Panc1 (cell line): ENCODE data around the gene HNRNPC. TPM values are rescaled to one million over a fixed set of nuclear protein-coding genes. Genes with fewer than 3 reads are reported as not detected.
A peak's percentile ranks its signal among the peaks of the same experiment; 100 is the strongest.

Source experiments
- ATAC-seq: fragments of 200-7000 bp; cut with Tn5 transposase; 2 replicates; pipeline ENCODE4 v1.9.1; 2020; ENCODE audit warnings: mild to moderate bottlenecking, moderate library complexity
- BruUV-seq: library from RNA; stranded (reverse); fragments of 400-500 nt; replicated peaks from 2 replicates; lab custom pipeline; 2021; lab: Mats Ljungman, UMichigan
- CTCF ChIA-PET: fragments of 300-600 bp; sonication (Branson Sonifier 250); formaldehyde crosslinking; loops from one replicate; lab custom pipeline; 2022; ENCODE audit warnings: antibody characterized with exemption; lab: Charles Lee
- POLR2A ChIA-PET: fragments of 300-600 bp; sonication (Branson Sonifier 250); formaldehyde crosslinking; loops from one replicate; lab custom pipeline; 2022; ENCODE audit warnings: antibody characterized with exemption; lab: Charles Lee
- DNase-seq: peaks from one replicate; pipeline ENCODE4 v3.0.0-alpha.2; 2010; ENCODE audit warnings: low read depth, low spot score
- H3K27ac ChIP-seq: 2 replicates; pipeline ENCODE4 v1.5.1; 2011; ENCODE audit warnings: mild to moderate bottlenecking, low read length, inconsistent platforms
- H3K27me3 ChIP-seq: fragments of 200-500 bp; sonication (Bioruptor generic); 2 replicates; pipeline ENCODE4 v1.6.0; 2014; ENCODE audit warnings: low read length, inconsistent platforms; ENCODE audit not compliant: control insufficient read depth, insufficient read depth
- H3K36me3 ChIP-seq: fragments of 200-500 bp; sonication (Bioruptor generic); 2 replicates; pipeline ENCODE4 v1.5.1; 2014; ENCODE audit warnings: inconsistent platforms, mild to moderate bottlenecking, low read length, moderate library complexity; ENCODE audit not compliant: control insufficient read depth, insufficient read depth
- H3K4me1 ChIP-seq: 2 replicates; pipeline ENCODE4 v1.5.1; 2011; ENCODE audit warnings: inconsistent platforms, mild to moderate bottlenecking, low read length, moderate library complexity; ENCODE audit not compliant: control insufficient read depth, insufficient read depth
- H3K4me3 ChIP-seq, 2 experiments: 2 replicates each; pipeline ENCODE4 v1.5.1; 2011 to 2012; ENCODE audit warnings: low read depth in 2 of 2, low read length in 2 of 2, mild to moderate bottlenecking in 2 of 2, inconsistent platforms in 1 of 2, moderate library complexity in 1 of 2
- H3K9me3 ChIP-seq: fragments of 200-500 bp; sonication (Bioruptor generic); 2 replicates; pipeline ENCODE4 v1.5.1; 2014; ENCODE audit warnings: low read depth, mild to moderate bottlenecking, inconsistent platforms, low read length, moderate library complexity; ENCODE audit not compliant: control insufficient read depth, insufficient read depth
- POLR2AphosphoS5 ChIP-seq: IDR thresholded peaks from 2 replicates; pipeline ENCODE4 v1.6.1; 2012; ENCODE audit warnings: mild to moderate bottlenecking, low read depth, low read length, moderate library complexity
- SIN3A ChIP-seq: IDR thresholded peaks from 2 replicates; pipeline ENCODE4 v1.6.1; 2012; ENCODE audit warnings: low read depth, mild to moderate bottlenecking, low read length, moderate library complexity, borderline replicate concordance; ENCODE audit not compliant: insufficient read depth
- TCF7L2 ChIP-seq: IDR thresholded peaks from 2 replicates; pipeline ENCODE4 v1.6.1; 2011; ENCODE audit warnings: mild to moderate bottlenecking, low read depth, low read length, inconsistent platforms
- in situ Hi-C: cut with HindIII; loops from 2 replicates; pipeline ENCODE4 v1.10.0; 2016; ENCODE audit warnings: low sequenced_read_pairs, low pct_unique_long_range_greater_than_20kb
- intact Hi-C: fragments of 100-400 bp; cut with micrococcal nuclease; formaldehyde crosslinking; loops from one replicate; pipeline ENCODE4 v1.10.0; 2022; ENCODE audit not compliant: unreplicated experiment
- total RNA-seq: library from RNA; stranded (reverse); gene quantifications from one replicate; pipeline ENCODE4 v1.2.1, GENCODE V29; 2021; ENCODE audit not compliant: unreplicated experiment
- TF ChIP-seq, protein P1 (sequence below), 2 experiments: IDR thresholded peaks; 2 replicates each; pipeline ENCODE4 v1.6.1; 2011 to 2012; ENCODE audit warnings: low read depth in 2 of 2, control low read depth in 1 of 2, low read length in 1 of 2, mild to moderate bottlenecking in 1 of 2, moderate library complexity in 1 of 2; ENCODE audit not compliant: insufficient read depth in 1 of 2

The HNRNPC gene
- total RNA-seq, 1 experiment from 2014 or later = 537 TPM

DNA sequence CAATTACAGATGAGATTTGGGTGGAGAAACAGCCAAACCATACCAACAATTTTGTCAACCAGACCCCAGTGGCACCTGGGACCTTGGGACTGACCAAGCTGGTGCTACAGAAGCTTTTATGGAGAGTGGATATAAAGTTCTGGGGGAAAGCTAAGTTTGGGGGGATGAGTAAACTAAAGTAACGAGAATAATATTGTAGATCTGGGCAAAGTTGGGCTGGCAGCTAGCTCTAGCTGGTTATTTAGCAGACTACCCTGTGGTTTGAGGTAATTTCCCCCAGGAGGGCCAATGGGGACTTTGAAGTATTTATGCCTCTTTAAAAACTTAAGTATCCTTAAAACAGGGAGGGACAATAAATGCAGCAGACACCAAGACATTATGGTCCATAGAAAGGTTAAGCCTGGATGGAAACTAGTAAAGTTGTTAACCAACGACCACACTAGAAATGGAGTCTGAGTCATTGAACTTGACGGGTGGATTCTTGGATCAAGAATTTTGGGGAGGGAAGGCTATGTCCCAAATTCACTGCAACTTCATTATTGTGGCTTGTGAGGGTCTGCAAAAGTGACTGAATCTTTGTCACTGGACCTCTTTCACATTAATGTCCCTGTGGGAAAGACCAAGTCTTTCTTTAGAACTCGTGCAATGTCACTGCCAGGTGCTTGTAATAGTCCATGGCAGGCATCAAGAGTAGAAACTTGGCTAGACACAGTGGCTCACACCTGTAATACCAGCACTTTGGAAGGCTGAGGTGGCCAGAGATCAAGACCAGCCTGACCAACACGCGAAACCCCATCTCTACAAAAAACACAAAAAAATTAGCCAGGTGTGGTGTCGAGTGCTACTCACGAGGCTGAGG is 64.8 kb downstream of the HNRNPC start:
- POLR2A ChIA-PET = interaction anchor here (0.6 kb wide), 2 partner anchors 101 to 180 kb away, joined by 3 read pairs; no protein-coding TSS in a partner anchor

DNA sequence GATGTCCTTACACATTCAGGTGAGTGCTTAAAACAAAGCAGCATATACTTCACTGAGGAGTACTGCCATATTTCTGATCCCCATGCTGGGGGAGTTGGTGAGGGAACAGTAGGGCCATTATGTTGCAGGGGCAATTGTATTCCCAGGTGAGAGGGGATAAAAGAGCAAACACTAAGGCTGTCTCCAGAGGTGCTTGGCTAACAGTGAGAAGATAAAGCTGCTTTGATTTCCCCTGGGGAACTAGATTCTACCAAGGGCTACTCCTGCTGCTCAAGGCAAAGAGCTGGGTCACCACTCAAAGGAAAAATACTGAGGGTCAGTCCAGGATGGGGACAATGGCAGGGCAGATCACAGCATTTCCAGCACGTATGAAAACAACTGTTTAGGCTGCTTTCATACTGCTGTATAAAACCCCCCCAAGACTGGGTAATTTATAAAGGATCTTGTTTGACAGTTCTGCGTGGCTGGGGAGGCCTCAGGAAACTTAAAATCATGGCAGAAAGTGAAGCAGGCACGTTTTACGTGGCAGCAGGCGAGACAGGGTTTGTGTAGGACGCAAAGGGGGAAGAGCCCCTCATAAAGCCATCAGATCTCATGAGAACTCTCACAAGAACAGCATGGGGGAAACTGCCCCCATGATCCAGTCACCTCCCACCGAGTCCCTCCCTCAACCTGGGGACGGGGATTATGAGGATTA is 65.6 kb downstream of the HNRNPC start:
- DNase-seq = no peak
- no TSS peak for BruUV-seq
- Histone ChIP-seq H3K27me3 (no peaks in the 10 kb centered on the region), H3K36me3 (peaks cover 26% of the 10 kb centered on the region), H3K4me1 (peaks cover 3% of the 10 kb centered on the region), H3K27ac (no peak overlapping the region), H3K4me3 (no peak overlapping the region), H3K9me3 (no peaks in the 10 kb centered on the region)
- ATAC-seq = peak; percentile 11; the same call in 1 of the 2 replicates
- intact Hi-C loops = no loop called here
- ChIA-PET POLR2A (interaction anchor here (0.6 kb wide), 2 partner anchors 65 to 181 kb away, joined by 3 to 4 read pairs; no protein-coding TSS in a partner anchor), CTCF (no interaction called here)
- TF ChIP-seq POLR2AphosphoS5 (peak; percentile 42; the same call in 1 of the 2 replicates), SIN3A (no peak)
- in situ Hi-C loops = no loop called here

More for the DNA sequence above, 64.8 kb downstream of the HNRNPC start:
- Histone ChIP-seq H3K36me3 (peaks cover 34% of the 10 kb centered on the region), H3K4me1 (peaks cover 3% of the 10 kb centered on the region), H3K4me3 (no peak overlapping the region), H3K27ac (no peak overlapping the region), H3K27me3 (no peaks in the 10 kb centered on the region), H3K9me3 (no peaks in the 10 kb centered on the region)
- CTCF ChIA-PET = no interaction called here
- intact Hi-C loops (no loop called here), in situ Hi-C loops (no loop called here)
- DNase-seq (no peak), ATAC-seq (no peak)
- BruUV-seq = no TSS peak
- TF ChIP-seq SIN3A = no peak
- no peak for TF ChIP-seq TCF7L2
- TF ChIP-seq POLR2AphosphoS5 = no peak

DNA sequence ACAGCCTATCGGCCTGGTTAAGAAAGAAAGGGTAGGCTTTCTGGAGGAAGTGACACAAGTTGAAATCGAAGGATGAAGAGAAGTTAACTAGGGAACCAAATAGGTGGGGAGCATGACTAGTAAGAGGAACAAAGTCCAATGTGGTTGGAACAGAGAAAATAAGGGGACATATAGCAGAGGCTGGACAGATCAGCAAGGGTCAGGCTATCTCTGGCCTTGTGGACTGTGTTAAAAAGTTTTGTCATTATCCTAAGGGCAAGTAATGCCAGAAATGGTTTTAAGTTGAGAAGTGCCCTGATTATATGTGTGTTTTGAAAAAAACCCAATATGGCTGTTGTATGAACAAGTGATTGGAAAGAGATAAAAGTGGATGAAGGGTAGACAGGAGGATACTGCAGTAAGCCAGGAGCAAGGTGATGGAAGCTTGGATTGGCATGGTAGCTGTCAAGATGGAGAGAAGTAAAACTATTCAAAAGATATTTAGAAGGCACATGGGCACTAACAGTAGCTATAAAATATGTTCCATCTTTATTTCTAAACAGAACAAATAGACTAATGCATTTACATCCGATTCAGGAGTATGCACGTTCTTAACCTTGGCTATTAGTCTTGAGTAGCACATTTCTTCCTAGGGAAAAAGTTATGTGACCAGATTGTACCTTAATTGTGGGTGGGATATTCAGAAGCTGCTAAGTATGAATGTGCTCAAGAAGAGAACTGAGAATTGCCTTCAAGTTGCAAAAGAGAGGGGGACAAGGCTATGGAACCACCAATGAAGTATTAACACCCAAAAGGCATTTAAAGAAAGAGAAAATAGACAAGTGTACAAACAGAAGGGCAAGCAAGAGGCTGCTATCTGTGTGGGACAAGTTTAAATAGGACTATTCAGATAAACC is 66.5 kb downstream of the HNRNPC start:
- CTCF ChIA-PET = no interaction called here
- H3K36me3 ChIP-seq = peaks cover 17% of the 10 kb centered on the region
- TF ChIP-seq TCF7L2 = no peak
- TF ChIP-seq SIN3A = no peak
- no peak for TF ChIP-seq POLR2AphosphoS5
- TF ChIP-seq, protein P1, sequence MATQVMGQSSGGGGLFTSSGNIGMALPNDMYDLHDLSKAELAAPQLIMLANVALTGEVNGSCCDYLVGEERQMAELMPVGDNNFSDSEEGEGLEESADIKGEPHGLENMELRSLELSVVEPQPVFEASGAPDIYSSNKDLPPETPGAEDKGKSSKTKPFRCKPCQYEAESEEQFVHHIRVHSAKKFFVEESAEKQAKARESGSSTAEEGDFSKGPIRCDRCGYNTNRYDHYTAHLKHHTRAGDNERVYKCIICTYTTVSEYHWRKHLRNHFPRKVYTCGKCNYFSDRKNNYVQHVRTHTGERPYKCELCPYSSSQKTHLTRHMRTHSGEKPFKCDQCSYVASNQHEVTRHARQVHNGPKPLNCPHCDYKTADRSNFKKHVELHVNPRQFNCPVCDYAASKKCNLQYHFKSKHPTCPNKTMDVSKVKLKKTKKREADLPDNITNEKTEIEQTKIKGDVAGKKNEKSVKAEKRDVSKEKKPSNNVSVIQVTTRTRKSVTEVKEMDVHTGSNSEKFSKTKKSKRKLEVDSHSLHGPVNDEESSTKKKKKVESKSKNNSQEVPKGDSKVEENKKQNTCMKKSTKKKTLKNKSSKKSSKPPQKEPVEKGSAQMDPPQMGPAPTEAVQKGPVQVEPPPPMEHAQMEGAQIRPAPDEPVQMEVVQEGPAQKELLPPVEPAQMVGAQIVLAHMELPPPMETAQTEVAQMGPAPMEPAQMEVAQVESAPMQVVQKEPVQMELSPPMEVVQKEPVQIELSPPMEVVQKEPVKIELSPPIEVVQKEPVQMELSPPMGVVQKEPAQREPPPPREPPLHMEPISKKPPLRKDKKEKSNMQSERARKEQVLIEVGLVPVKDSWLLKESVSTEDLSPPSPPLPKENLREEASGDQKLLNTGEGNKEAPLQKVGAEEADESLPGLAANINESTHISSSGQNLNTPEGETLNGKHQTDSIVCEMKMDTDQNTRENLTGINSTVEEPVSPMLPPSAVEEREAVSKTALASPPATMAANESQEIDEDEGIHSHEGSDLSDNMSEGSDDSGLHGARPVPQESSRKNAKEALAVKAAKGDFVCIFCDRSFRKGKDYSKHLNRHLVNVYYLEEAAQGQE (IDR thresholded peaks at IDR 0.05; ENCODE audit: insufficient read depth in 1 of 2, low read depth in 2 of 2, low read length in 1 of 2) = no peak
- no peaks in the 10 kb centered on the region for H3K27me3 ChIP-seq
- POLR2A ChIA-PET = interaction anchor here (0.6 kb wide), 1 partner anchor 66 kb away, joined by 4 read pairs; no protein-coding TSS in a partner anchor
- DNase-seq (no peak), ATAC-seq (no peak)
- BruUV-seq = no TSS peak
- no peaks in the 10 kb centered on the region for H3K9me3 ChIP-seq
- intact Hi-C loops = no loop called here
- H3K4me3 ChIP-seq = no peak overlapping the region
- H3K4me1 ChIP-seq = peaks cover 3% of the 10 kb centered on the region
- no peak overlapping the region for H3K27ac ChIP-seq
- in situ Hi-C loops = no loop called here
